A172 (cell line): ENCODE results near the gene EMC10. TPM values are rescaled to one million over a fixed set of nuclear protein-coding genes. Genes with fewer than 3 reads are reported as not detected.
"Not testable (repeated sequence)": the region's sequence is repeated elsewhere in the genome, so short reads cannot be mapped to it uniquely, and the experiment has no call there.

Source experiments
- DNase-seq: peaks from one replicate; pipeline ENCODE4 v3.0.0-alpha.2; 2015; ENCODE audit warnings: low spot score
- total RNA-seq: library from RNA; depleted of rRNA; stranded (reverse); fragments of >200 nt; shearing (Covaris generic); gene quantifications from 2 replicates; pipeline ENCODE4 v1.2.3, GENCODE V29; 2014; rRNA removed

Gene EMC10
- total RNA-seq: 61.5 and 64.7 TPM in 2 replicates

- DNase-seq: peak; percentile 70
These were observed at the start of gene EMC10, which contains the start of gene GARIN5A for GRCh38 chr19:50476224-50476906. TSS of gene EMC10 (plus strand) at chr19:50476507. CDS start at chr19:50476545, 38 bp downstream. TSS of gene GARIN5A (minus strand) at chr19:50476848. CDS start at chr19:50476388, 460 bp downstream.

DNA sequence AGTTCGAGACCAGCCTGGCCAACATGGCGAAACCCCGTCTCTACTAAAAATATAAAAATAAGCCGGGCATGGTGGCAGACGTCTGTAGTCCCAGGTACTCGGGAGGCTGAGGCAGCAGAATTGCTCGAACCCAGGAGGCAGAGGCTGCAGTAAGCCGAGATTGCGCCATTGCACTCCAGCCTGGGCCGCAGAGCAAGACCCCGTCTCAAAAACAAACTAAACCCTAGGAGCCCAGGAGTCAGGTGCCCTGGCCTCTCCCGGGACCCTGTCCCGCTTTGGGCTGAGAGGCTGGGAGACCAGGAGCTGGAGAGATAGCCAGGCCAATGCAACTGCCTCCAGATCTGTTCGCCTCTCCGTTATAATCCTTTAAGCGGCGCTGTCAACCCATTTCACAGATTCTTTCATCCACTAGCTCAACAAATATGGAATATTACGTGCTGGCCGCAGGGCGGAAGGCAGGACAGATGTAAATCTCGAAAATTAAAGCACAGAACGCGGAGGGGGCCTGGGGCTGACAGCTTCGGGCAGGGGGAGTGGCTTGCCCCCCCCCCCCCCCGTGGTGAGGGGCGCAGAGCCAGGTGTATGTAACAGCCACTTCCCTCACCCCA, 48.9 kb upstream of the EMC10 start:
- no peak for DNase-seq

DNA sequence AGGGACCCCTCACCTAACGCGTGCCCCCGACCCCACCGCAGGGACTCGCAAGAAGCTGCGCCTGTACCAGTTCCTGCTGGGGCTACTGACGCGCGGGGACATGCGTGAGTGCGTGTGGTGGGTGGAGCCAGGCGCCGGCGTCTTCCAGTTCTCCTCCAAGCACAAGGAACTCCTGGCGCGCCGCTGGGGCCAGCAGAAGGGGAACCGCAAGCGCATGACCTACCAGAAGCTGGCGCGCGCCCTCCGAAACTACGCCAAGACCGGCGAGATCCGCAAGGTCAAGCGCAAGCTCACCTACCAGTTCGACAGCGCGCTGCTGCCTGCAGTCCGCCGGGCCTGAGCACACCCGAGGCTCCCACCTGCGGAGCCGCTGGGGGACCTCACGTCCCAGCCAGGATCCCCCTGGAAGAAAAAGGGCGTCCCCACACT, 48.3 kb upstream of the EMC10 start:
- no peak for DNase-seq

- DNase-seq: no peak
These were observed 47.4 kb upstream of the EMC10 start for GRCh38 chr19:50428772-50429463.

DNA sequence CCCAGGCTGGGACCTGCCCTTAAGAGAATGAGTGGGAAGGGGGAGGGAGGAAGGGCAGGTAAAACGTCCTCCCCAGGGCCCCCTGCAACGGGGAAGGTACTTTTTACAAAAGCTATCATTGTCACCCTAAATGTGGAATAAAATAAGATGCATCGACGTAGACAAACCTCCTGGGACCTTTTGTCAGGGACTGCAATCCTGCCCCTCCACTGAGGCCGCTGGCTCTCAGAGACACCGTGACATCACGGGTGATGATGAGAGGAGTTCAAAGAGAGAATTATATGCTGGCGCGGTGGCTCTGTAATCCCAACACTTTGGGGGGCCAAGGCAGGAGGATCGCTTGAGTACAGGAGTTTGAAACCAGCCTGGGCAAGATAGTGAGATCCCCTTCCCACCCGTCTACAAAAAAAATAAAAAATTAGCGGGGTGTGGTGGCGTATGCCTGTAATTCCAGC, 45.4 kb upstream of the EMC10 start:
- no peak for DNase-seq

DNA sequence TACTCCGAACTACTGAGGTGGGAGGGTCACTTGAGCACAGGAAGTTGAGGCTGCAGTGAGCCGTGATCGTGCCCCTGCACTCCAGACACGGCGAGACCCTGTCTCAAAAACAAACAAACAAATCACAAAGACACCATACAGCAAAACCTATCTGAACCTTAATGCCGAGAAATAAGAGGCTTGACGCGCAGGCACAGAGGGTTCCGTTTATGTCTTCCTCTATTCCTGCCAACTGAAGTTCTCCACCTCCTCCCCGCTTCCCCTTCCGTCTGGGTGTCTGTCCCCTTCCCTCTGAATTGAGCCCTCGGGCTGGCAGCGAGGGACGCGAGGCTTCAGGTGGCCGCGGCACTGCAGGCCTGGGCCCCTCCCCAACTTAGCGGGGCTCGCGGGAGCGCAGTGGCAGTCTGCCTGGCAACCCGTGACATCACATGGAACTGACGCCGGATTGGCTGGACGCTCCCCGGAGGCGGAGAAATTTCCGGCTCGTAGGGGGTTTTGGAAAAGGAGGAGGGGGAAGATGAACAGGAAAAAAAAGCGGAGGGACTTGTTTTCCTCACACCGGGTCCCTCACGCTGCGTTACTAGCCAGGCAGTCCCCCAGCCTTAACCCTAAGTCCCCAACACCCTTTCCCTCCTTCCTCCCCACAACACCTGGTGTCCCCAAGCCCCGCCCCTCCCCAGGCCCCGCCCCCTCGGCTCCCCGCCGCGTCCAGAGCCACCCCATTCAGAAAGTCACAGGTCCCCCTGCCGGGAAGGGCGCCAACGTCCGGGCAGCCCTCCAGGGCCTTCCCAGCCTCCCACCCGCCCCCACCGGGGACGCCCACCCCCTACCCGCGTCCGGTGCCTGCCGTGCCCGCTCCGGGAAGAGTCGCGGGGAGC, 44.7 kb upstream of the EMC10 start:
- peak; percentile 63 for DNase-seq

- no peak for DNase-seq
These were observed 43.9 kb upstream of the EMC10 start, which contains the start of gene MYBPC2 for GRCh38 chr19:50432221-50433028. TSS of gene MYBPC2 (plus strand) at chr19:50432892. CDS start at chr19:50432954, 62 bp downstream.

- no peak for DNase-seq
These were observed 42.8 kb upstream of the EMC10 start for GRCh38 chr19:50433201-50434180.

DNA sequence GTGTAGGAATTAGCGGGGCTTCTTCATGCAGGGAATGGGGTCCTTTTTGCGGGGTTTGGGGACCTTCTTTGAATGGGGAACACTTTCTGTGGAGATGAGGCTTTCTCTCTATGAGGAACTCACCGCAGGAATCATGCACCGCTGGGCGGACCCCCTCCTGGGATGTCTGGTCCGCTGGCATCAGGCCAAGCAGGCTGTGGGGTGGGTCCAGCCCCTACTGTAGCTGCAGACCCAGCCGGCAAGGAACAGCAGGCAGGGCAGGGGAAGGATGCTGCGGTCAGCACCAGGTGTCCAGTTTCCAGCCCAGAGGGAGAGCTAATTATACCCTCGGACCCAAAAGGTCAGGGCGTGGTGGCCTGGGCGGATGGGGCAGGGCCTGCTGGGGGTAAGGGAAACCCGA, 41.8 kb upstream of the EMC10 start:
- no peak for DNase-seq

DNA sequence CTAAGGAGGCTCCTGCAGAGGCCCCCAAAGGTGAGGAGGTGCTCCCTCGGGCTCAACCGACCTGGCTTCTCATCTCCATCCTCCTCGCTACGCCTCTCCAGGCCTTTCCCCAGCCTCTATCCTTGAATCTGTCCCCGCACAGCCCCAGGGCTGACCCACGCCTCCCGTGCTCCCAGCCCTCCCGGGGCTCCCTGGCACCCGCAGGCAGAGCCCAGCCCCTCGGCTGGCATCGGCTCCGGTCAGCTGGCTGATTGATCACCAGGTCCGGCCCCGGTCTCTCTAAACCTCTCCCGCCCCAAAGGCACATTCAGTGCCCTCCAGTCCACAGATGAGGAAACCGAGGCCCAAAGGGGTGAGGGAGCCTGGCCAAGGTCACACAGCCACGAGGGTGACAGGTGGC, 41.1 kb upstream of the EMC10 start:
- DNase-seq: no peak

DNA sequence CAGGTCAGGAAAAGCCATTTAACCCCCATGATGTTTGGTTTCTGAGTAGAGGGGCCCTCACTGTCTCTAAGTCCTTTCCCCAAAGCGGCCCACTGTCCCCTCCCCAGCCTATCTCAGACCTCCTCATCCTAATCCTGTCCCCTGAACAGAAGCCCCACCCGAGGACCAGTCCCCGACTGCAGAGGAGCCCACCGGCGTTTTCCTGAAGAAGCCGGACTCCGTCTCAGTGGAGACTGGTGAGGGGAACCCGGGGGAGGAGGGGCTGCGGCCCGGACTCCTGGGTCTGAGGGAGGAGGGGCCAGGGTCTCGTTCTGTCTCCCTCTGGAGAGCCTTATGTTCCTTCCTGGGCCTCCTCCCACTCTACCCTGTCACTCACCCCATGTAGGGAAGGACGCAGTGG, 40.7 kb upstream of the EMC10 start:
- DNase-seq: no peak

DNA sequence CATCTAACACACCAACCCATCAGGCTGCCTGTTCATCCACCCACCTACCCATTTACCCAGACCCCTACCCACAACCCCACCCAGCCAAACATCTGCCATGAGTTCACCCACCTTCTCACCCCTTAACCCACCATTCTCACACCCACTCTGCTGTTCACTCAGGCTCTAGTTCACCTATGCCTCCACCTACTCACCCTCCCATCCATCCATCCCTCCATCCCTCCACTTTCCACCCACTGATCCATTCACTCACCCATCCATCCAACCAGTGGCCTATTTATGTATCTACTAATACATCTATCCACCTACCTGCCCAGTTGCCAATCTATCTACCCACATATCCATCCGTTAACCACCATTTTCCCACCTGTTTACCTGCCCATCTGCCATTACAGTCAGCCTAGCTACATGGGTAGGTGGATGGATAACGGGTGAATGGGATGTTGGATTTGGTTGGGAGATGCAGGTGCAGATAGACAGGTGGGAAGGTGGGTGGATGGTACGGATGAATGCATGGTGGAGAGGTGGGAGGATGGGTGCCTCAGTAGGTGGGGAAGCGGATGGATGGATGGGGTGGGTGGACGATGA, 38.4 kb upstream of the EMC10 start:
- DNase-seq: no peak

DNA sequence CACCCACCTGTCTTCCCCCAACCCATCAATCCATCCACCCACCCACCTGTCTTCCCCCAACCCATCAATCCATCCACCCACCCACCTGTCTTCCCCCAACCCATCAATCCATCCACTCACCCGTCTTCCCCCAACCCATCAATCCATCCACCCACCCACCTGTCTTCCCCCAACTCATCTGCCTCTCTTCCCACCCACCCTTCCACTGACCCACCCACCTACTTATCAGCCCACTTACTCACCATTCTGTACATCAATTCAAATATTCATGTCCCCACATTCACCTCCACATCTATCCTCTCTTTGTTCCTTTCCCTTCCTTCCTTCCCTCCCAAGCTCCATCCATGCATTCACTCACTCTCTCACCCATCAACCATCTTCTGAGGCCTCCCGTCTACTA, 37.2 kb upstream of the EMC10 start:
- DNase-seq: not testable (repeated sequence)

GRCh38 chr19:50444059-50444458, 32.2 kb upstream of the EMC10 start:
- DNase-seq: no peak

- no peak for DNase-seq
These were observed 29.3 kb upstream of the EMC10 start for GRCh38 chr19:50447053-50447452.

DNA sequence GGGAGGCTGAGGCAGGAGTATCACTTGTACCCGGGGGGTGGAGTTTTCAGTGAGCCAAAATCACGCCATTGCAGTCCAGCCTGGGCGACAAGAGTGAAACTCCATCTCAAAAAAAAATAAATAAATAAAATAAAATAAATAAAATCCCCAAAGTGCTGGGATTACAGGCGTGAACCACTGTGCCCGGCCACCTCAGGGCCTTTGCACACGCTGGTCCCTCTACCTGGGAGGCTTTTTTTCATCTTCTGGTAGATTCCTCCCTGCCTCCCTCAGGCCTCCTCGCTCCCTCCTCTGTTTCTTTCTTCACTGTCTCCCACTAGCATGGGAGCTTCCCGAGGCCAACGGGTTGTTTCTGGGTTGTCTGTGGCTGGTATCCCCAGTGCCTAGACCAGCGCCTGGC, 28.6 kb upstream of the EMC10 start:
- DNase-seq: no peak

DNA sequence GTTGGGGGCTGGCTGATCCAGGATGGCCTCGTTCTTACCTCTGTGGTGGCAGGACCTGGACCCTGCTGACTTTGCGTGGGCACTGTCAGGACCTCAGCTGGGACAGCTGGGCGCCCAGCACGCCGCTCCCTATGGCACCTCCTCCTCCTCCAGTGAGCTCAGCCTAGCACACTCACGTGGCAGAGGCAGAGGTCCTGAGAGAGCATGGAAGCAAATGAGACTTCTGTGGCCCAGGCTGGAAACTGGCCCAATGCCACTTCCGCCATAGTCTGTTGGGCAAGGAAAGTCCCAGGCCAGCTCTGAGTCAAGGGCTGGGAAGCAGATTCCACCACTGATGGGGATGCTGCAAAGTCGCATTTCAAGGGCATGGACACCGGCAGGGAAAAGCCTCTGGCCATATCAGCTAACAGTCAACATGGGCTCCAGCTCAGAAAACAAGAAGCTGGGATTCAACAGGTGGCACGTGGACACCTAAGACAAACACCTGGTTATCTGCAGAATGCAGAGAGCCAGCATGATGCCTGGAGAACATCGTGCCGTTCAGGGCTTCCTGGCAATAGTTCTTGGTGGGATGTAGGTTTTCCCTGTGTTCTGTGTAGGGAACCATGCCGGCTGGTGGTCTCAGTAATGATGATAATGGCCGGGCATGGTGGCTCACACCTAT, 26.9 kb upstream of the EMC10 start:
- DNase-seq: peak; percentile 95

DNA sequence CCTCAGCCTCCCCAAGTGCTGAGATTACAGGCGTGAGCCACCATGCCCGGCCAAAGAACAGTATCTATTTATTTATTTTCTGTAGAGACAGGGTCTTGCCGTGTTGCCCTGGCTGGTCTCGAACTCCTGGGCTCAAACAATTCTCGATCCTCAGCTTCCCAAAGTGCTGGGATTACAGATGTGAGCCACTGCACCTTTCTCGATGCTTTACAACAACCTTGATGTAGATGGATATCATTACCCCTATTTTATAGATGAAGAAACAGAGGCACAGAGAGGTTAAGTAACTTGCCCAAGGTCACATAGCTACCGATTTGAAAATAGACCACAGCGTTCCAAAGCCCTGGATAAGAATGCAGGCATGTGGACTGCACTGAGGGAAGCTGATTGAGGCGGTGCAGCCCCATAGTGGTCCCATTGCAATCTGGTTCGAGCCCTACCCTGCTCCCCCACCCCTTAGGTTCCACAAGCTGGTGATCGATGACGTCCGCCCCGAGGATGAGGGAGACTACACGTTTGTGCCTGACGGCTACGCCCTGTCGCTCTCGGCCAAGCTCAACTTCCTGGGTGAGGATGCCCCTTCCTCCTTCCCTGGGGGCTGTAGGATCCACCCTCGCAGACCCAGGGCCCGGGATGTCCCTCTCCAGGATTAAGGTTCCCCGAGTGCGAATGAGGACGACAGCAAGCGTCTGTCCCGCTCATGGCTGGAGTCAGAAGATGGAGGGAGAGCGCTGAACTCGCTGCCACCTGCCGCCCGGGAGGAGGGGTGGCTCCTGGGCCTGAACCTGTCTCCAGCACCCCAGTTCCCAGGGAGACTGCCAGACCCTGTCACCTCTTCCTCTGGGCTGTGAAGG, 25.7 kb upstream of the EMC10 start:
- no peak for DNase-seq
